ENCODE data around the gene PPP6R2.

PPP6R2 gene

GRCh38 chr22:50439871-50440331, 96.8 kb downstream of the PPP6R2 start:
- TF ChIP-seq EP300 (IDR thresholded peaks at IDR 0.05; ENCODE audit: borderline replicate concordance): no peak
- no peak for TF ChIP-seq TEAD4 (IDR thresholded peaks at IDR 0.05)
- no peak for TF ChIP-seq NFIC (IDR thresholded peaks at IDR 0.05)
- TF ChIP-seq TCF12 (IDR thresholded peaks at IDR 0.05; ENCODE audit: low read depth): no peak

GRCh38 chr22:50440544-50441249, 97.6 kb downstream of the PPP6R2 start:
- TF ChIP-seq NFIC (IDR thresholded peaks at IDR 0.05) (no peak), EP300 (IDR thresholded peaks at IDR 0.05; ENCODE audit: borderline replicate concordance) (no peak)

DNA sequence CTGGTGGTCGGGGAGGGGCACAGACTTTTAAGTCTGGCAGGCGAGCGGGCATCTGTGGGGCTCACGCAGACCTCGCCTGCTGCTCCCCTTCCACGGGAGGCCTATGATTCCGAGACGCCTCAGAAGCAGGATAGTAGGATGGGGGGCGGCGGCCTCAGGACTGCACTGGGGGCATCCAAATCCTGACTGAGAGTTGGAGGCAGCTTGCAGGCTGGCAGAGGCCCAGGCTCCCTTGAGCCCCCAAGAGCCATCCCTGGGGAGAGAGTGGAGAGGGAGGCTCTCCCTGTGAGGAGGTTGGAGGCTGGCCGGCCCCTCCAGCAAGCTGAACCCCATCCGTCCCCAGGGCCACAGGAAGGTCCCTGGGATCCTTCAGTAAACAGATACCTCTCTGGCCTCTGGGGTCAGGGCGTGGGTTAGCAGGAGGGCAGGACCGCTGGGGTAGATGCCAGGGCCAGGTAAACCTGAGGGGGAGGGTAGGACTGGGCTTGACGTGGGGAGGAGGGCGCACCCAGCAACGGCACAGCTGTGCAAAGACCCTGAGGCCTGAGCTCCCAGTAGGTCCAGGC, 98.4 kb downstream of the PPP6R2 start:
- TF ChIP-seq TCF12 (IDR thresholded peaks at IDR 0.05; ENCODE audit: low read depth) (no peak), EP300 (IDR thresholded peaks at IDR 0.05; ENCODE audit: borderline replicate concordance) (no peak), CEBPB (IDR thresholded peaks at IDR 0.05) (no peak), YY1 (IDR thresholded peaks at IDR 0.05; ENCODE audit: low read depth) (no peak), EGR1 (IDR thresholded peaks at IDR 0.05) (no peak), REST (IDR thresholded peaks at IDR 0.05; ENCODE audit: low read depth) (no peak), CREB1 (IDR thresholded peaks at IDR 0.05; ENCODE audit: low read depth) (no peak), RAD21 (IDR thresholded peaks at IDR 0.05; ENCODE audit: low read depth) (no peak), TAF1 (IDR thresholded peaks at IDR 0.05; ENCODE audit: low read depth) (no peak), NFIC (IDR thresholded peaks at IDR 0.05) (no peak), TEAD4 (IDR thresholded peaks at IDR 0.05) (no peak), ZBTB7A (IDR thresholded peaks at IDR 0.05; ENCODE audit: low read depth) (no peak), FOXM1 (IDR thresholded peaks at IDR 0.05; ENCODE audit: borderline replicate concordance, low read depth) (no peak)
- TF ChIP-seq, protein P1, sequence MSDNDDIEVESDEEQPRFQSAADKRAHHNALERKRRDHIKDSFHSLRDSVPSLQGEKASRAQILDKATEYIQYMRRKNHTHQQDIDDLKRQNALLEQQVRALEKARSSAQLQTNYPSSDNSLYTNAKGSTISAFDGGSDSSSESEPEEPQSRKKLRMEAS (IDR thresholded peaks at IDR 0.05): no peak
- TF ChIP-seq, protein P2, sequence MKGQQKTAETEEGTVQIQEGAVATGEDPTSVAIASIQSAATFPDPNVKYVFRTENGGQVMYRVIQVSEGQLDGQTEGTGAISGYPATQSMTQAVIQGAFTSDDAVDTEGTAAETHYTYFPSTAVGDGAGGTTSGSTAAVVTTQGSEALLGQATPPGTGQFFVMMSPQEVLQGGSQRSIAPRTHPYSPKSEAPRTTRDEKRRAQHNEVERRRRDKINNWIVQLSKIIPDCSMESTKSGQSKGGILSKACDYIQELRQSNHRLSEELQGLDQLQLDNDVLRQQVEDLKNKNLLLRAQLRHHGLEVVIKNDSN (IDR thresholded peaks at IDR 0.05): no peak

DNA sequence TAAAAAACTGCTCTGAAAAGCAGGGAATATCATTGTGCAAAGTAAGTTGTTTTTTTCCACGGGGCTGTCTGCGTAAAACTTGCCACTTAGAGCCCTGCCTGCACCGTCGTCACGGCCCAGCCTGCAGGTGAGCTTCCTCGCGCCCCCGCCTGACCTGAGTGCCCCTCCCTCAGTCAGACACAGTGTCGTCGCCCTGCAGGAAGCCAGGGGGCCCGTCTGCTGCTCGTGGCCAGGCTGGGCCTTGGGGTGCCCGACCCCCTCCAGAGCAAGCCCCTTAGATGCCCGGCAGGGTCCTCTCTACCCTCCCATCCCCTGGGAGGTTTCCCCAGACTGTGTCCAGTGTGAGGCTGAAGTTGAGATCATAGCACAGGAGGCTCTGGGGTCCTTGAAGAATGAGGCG, 100.1 kb downstream of the PPP6R2 start:
- TF ChIP-seq CEBPB (IDR thresholded peaks at IDR 0.05): no peak
- TF ChIP-seq TEAD4 (IDR thresholded peaks at IDR 0.05): no peak
- no peak for TF ChIP-seq EP300 (IDR thresholded peaks at IDR 0.05; ENCODE audit: borderline replicate concordance)
- TF ChIP-seq, protein P1 (IDR thresholded peaks at IDR 0.05): no peak
- TF ChIP-seq REST (IDR thresholded peaks at IDR 0.05; ENCODE audit: low read depth): no peak
- TF ChIP-seq FOXM1 (IDR thresholded peaks at IDR 0.05; ENCODE audit: borderline replicate concordance, low read depth): no peak
- no peak for TF ChIP-seq YY1 (IDR thresholded peaks at IDR 0.05; ENCODE audit: low read depth)
- no peak for TF ChIP-seq TCF12 (IDR thresholded peaks at IDR 0.05; ENCODE audit: low read depth)
- no peak for TF ChIP-seq NFIC (IDR thresholded peaks at IDR 0.05)
- TF ChIP-seq RAD21 (IDR thresholded peaks at IDR 0.05; ENCODE audit: low read depth): no peak
- TF ChIP-seq CREB1 (IDR thresholded peaks at IDR 0.05; ENCODE audit: low read depth): no peak
- TF ChIP-seq EGR1 (IDR thresholded peaks at IDR 0.05): no peak
- no peak for TF ChIP-seq ZBTB7A (IDR thresholded peaks at IDR 0.05; ENCODE audit: low read depth)
- TF ChIP-seq, protein P2 (IDR thresholded peaks at IDR 0.05): no peak

DNA sequence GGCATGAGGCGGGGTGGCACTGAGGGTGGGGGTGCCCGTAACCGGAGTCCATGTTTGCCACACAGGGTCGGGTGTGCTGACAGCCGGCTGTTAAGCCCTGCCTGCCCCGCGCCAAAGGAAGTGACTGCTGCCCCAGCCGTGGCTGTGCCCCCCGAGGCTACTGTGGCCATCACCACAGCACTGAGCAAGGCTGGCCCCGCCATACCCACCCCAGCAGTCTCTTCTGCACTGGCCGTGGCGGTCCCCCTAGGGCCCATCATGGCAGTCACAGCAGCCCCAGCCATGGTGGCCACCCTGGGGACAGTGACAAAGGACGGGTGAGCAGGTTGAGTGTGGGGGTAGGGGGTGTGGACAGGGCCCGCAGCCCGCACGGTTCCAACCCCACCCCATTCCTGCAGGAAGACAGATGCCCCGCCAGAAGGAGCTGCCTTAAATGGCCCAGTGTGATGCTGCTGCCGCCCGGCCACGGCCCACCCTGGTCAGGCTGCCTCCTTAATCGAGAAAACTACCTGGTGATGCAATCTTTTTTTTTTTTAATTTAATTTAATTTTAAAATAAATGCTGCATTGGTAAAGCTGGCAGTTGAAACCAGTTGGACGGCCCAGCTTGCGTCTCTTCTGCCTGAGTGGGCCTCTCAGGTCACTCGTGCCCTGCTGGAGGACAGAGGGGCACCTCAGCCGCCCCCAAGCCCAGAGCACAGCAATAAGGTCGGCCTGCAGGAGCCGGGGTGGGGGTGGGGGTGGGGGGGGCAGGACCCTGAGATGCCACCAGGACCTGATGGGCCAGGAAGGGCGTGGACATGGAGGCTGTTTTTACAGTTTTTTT, 100.9 kb downstream of the PPP6R2 start:
- no peak for TF ChIP-seq NFIC (IDR thresholded peaks at IDR 0.05)
- no peak for TF ChIP-seq TCF12 (IDR thresholded peaks at IDR 0.05; ENCODE audit: low read depth)

DNA sequence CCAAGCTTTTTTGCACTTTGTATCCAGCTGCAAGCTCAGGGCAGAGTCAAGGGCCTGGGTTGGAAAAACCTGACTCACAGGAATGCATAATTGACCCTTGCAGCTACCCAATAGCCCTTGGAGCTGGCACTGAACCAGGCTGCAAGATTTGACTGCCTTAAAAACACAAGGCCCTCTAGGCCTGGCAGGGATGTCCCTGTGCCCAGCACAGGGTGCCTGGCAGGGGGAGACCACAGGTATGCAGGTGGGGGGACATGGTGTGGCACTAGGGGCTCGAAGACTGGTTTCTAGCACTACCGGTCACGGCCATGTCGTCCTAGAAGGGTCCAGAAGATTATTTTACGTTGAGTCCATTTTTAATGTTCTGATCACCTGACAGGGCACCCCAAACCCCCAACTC, 101.5 kb downstream of the PPP6R2 start:
- TF ChIP-seq, protein P1 (IDR thresholded peaks at IDR 0.05): no peak
- TF ChIP-seq RAD21 (IDR thresholded peaks at IDR 0.05; ENCODE audit: low read depth): 0 out of 2 replicates have a peak, but pooled peaks have one; percentile 4
- TF ChIP-seq CEBPB (IDR thresholded peaks at IDR 0.05): no peak
- peak; percentile 72 for TF ChIP-seq NFIC (IDR thresholded peaks at IDR 0.05)
- TF ChIP-seq FOXM1 (IDR thresholded peaks at IDR 0.05; ENCODE audit: borderline replicate concordance, low read depth): no peak
- TF ChIP-seq EGR1 (IDR thresholded peaks at IDR 0.05): no peak
- no peak; the same call in 1 of the 2 replicates for TF ChIP-seq EP300 (IDR thresholded peaks at IDR 0.05; ENCODE audit: borderline replicate concordance)
- TF ChIP-seq TAF1 (IDR thresholded peaks at IDR 0.05; ENCODE audit: low read depth): no peak
- no peak for TF ChIP-seq CREB1 (IDR thresholded peaks at IDR 0.05; ENCODE audit: low read depth)
- TF ChIP-seq, protein P2 (IDR thresholded peaks at IDR 0.05): no peak
- no peak for TF ChIP-seq TCF12 (IDR thresholded peaks at IDR 0.05; ENCODE audit: low read depth)
- TF ChIP-seq YY1 (IDR thresholded peaks at IDR 0.05; ENCODE audit: low read depth): no peak
- TF ChIP-seq TEAD4 (IDR thresholded peaks at IDR 0.05): peak; percentile 55
